ENCODE measurements around the gene EPS8L1.

Gene EPS8L1

GRCh38 chr19:55090564-55090963 lies 14.9 kb downstream of the EPS8L1 start:
- DNase-seq, result no peak
- TF ChIP-seq POLR2A (IDR thresholded peaks at IDR 0.05; ENCODE audit: low read length), result no peak
- no peak for TF ChIP-seq GATA1 (IDR thresholded peaks at IDR 0.05; ENCODE audit: low read depth, low read length)

- no peak for DNase-seq
- TF ChIP-seq GATA1 (IDR thresholded peaks at IDR 0.05; ENCODE audit: low read depth, low read length), result no peak
- TF ChIP-seq POLR2A (IDR thresholded peaks at IDR 0.05; ENCODE audit: low read length), result no peak
Observed at GRCh38 chr19:55091126-55091910, 15.6 kb downstream of the EPS8L1 start.

GRCh38 chr19:55091955-55092354 lies 16.3 kb downstream of the EPS8L1 start:
- TF ChIP-seq POLR2A (IDR thresholded peaks at IDR 0.05; ENCODE audit: low read length) (no peak), GATA1 (IDR thresholded peaks at IDR 0.05; ENCODE audit: low read depth, low read length) (no peak)
- DNase-seq, result no peak

- TF ChIP-seq POLR2A (IDR thresholded peaks at IDR 0.05; ENCODE audit: low read length), result no peak
- TF ChIP-seq GATA1 (IDR thresholded peaks at IDR 0.05; ENCODE audit: low read depth, low read length), result no peak
- no peak for DNase-seq
Observed at GRCh38 chr19:55092423-55093318, 17.0 kb downstream of the EPS8L1 start.

- no peak for TF ChIP-seq POLR2A (IDR thresholded peaks at IDR 0.05; ENCODE audit: low read length)
- TF ChIP-seq GATA1 (IDR thresholded peaks at IDR 0.05; ENCODE audit: low read depth, low read length), result no peak
- DNase-seq, result no peak
Observed at GRCh38 chr19:55094456-55095259, 19.0 kb downstream of the EPS8L1 start.

GRCh38 chr19:55095260-55096060 lies 19.8 kb downstream of the EPS8L1 start:
- TF ChIP-seq GATA1 (IDR thresholded peaks at IDR 0.05; ENCODE audit: low read depth, low read length) (no peak), POLR2A (IDR thresholded peaks at IDR 0.05; ENCODE audit: low read length) (no peak)

GRCh38 chr19:55096061-55096701 lies 20.5 kb downstream of the EPS8L1 start:
- TF ChIP-seq POLR2A (IDR thresholded peaks at IDR 0.05; ENCODE audit: low read length) (no peak), GATA1 (IDR thresholded peaks at IDR 0.05; ENCODE audit: low read depth, low read length) (no peak)
- DNase-seq, result no peak

More at GRCh38 chr19:55095260-55096060, 19.8 kb downstream of the EPS8L1 start:
- no peak for DNase-seq

GRCh38 chr19:55097864-55098715 lies 22.4 kb downstream of the EPS8L1 start:
- TF ChIP-seq GATA1 (IDR thresholded peaks at IDR 0.05; ENCODE audit: low read depth, low read length) (no peak), POLR2A (IDR thresholded peaks at IDR 0.05; ENCODE audit: low read length) (no peak)

GRCh38 chr19:55098716-55099556 lies 23.3 kb downstream of the EPS8L1 start:
- no peak for TF ChIP-seq POLR2A (IDR thresholded peaks at IDR 0.05; ENCODE audit: low read length)
- TF ChIP-seq GATA1 (IDR thresholded peaks at IDR 0.05; ENCODE audit: low read depth, low read length), result no peak
- no peak for DNase-seq

More at GRCh38 chr19:55097864-55098715, 22.4 kb downstream of the EPS8L1 start:
- DNase-seq, result no peak

- DNase-seq, result no peak
- TF ChIP-seq POLR2A (IDR thresholded peaks at IDR 0.05; ENCODE audit: low read length) (no peak), GATA1 (IDR thresholded peaks at IDR 0.05; ENCODE audit: low read depth, low read length) (no peak)
Observed at GRCh38 chr19:55099557-55100506, 24.2 kb downstream of the EPS8L1 start.
